ENCODE measurements around the gene NDUFA12.

The NDUFA12 gene

DNA sequence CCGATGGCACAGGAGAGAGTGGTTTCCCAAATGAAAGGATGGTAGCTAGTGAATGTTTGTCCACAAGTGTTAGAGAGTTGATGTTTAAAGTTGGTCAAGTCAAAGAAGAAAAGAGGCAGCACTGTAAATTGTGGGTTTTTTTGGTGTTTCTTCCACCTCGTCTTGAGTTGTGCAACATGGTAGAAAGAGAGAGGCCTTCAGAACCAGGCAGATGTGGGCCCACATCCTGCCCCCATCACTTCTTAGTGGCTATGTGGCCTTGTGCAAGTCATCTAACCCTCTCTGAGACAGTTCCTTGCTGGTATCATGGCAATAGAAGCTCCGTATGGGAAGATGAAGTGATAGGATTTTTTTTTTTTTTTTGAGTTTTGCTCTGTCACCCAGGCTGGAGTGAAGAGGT lies 60.8 kb downstream of the NDUFA12 start:
- peaks cover 0 to 14% (median 7%) of the 10 kb centered on the region in 4 donors for H3K4me1 ChIP-seq
- H3K27me3 ChIP-seq, result no peaks in the 10 kb centered on the region
- no peak for DNase-seq
- H3K9me3 ChIP-seq, result no peaks in the 10 kb centered on the region
- no peak overlapping the region for H3K27ac ChIP-seq
- H3K4me3 ChIP-seq, result no peak overlapping the region
- intact Hi-C loops (cut with DNase I; ENCODE audit: low total_unique reads), result no loop called here
- TF ChIP-seq, protein P1, sequence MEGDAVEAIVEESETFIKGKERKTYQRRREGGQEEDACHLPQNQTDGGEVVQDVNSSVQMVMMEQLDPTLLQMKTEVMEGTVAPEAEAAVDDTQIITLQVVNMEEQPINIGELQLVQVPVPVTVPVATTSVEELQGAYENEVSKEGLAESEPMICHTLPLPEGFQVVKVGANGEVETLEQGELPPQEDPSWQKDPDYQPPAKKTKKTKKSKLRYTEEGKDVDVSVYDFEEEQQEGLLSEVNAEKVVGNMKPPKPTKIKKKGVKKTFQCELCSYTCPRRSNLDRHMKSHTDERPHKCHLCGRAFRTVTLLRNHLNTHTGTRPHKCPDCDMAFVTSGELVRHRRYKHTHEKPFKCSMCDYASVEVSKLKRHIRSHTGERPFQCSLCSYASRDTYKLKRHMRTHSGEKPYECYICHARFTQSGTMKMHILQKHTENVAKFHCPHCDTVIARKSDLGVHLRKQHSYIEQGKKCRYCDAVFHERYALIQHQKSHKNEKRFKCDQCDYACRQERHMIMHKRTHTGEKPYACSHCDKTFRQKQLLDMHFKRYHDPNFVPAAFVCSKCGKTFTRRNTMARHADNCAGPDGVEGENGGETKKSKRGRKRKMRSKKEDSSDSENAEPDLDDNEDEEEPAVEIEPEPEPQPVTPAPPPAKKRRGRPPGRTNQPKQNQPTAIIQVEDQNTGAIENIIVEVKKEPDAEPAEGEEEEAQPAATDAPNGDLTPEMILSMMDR (IDR thresholded peaks at IDR 0.05), result no peak
- H3K36me3 ChIP-seq, result no peaks in the 10 kb centered on the region

DNA sequence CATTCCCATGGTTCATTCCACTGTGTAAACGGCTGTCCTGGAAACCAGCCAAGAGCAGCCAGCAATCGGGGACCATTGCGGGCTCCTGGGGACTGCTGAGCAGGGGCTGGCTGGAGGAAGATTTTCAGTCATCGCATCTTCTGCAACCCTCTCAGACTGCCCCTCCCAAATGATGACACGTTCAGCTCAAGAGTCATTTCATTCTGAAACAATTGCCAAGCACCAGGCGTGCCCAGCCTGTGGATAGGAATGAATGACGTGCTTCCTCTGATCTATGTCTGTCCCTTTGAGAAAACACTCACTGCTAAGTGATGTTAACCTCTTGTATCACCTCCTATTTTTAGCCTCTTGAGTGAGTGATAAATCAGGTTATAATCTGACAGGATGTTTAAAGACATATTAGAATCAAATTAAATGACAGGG lies 62.0 kb downstream of the NDUFA12 start:
- H3K4me1 ChIP-seq, result peaks cover 0 to 14% (median 7%) of the 10 kb centered on the region in 4 donors
- intact Hi-C loops (cut with DNase I; ENCODE audit: low total_unique reads), result no loop called here
- H3K27me3 ChIP-seq, result no peaks in the 10 kb centered on the region
- H3K4me3 ChIP-seq, result no peak overlapping the region
- H3K36me3 ChIP-seq, result no peaks in the 10 kb centered on the region
- H3K9me3 ChIP-seq, result no peaks in the 10 kb centered on the region
- no peak overlapping the region for H3K27ac ChIP-seq
- TF ChIP-seq, protein P1 (IDR thresholded peaks at IDR 0.05), result no peak
- DNase-seq, result peak; percentile 62 to 67

DNA sequence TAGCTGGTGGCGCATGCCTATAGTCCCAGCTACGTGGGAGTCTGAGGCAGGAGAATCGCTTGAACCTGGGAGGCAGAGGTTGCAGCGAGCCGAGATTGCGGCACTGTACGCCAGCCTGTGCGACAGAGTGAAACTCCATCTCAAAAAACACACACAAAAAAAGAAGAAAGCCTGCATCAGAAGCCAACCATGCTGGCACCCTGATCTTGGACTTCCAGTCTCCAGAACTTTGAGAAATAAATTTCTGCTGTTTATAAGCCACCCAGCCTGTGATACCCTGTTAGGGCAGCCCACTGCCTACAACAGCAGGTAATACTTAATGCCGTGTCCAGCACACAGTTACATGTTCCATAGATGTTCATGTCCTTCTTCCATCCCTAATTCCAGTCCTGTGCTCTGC lies 62.7 kb downstream of the NDUFA12 start:
- Histone ChIP-seq H3K9me3 (no peaks in the 10 kb centered on the region), H3K27ac (no peak overlapping the region), H3K36me3 (no peaks in the 10 kb centered on the region), H3K4me1 (peaks cover 0 to 14% (median 7%) of the 10 kb centered on the region in 4 donors), H3K27me3 (no peaks in the 10 kb centered on the region), H3K4me3 (no peak overlapping the region)
- no peak for DNase-seq
- intact Hi-C loops (cut with DNase I; ENCODE audit: low total_unique reads), result no loop called here
- TF ChIP-seq, protein P1 (IDR thresholded peaks at IDR 0.05), result no peak

DNA sequence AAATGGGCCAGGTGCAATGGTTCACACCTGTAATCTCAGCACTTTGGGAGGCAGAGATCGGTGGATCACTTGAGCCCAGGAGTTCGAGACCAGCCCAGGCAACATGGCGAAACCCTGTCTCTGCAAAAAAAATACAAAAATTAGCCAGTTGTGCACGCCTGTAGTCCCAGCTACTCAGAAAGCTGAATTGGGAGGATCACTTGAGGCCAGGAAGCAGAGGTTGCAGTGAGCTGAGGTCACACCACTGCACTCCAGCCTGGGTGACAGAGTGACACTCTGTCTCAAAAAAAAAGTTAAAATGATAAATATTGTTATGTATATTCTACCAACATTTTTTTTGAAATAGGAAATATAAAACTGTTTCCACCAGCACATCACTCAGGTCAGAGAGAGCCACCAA lies 64.9 kb downstream of the NDUFA12 start:
- TF ChIP-seq, protein P1 (IDR thresholded peaks at IDR 0.05), result no peak
- no peaks in the 10 kb centered on the region for H3K36me3 ChIP-seq
- H3K4me3 ChIP-seq, result no peak overlapping the region
- intact Hi-C loops (cut with DNase I; ENCODE audit: low total_unique reads), result no loop called here
- H3K27me3 ChIP-seq, result no peaks in the 10 kb centered on the region
- no peaks in the 10 kb centered on the region for H3K9me3 ChIP-seq
- no peak for DNase-seq
- H3K4me1 ChIP-seq, result peaks cover 0 to 14% (median 7%) of the 10 kb centered on the region in 4 donors
- no peak overlapping the region for H3K27ac ChIP-seq

DNA sequence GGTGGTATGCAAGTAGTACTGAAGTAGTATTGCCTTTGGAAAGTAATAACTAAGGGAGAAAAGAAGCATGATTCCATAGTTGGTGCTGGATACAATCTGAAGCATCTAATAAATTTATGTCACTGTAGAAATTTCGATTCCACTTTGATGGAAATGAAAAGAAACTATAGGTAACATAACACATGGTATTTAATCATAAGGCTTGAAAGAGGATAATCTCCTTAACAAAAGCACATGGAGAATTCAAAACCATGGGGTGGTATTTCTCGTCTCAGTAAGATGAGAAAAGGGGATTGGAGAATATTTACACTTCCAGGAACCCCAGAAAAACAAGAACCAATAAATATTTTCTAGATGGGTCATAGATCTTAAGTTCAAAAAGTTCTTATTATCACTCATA lies 72.7 kb downstream of the NDUFA12 start:
- TF ChIP-seq, protein P1 (IDR thresholded peaks at IDR 0.05), result no peak
- H3K27me3 ChIP-seq, result no peaks in the 10 kb centered on the region
- no peak overlapping the region for H3K27ac ChIP-seq
- intact Hi-C loops (cut with DNase I; ENCODE audit: low total_unique reads), result no loop called here
- DNase-seq, result no peak
- no peak overlapping the region for H3K4me3 ChIP-seq
- H3K9me3 ChIP-seq, result no peaks in the 10 kb centered on the region
- no peaks in the 10 kb centered on the region for H3K4me1 ChIP-seq
- no peaks in the 10 kb centered on the region for H3K36me3 ChIP-seq

DNA sequence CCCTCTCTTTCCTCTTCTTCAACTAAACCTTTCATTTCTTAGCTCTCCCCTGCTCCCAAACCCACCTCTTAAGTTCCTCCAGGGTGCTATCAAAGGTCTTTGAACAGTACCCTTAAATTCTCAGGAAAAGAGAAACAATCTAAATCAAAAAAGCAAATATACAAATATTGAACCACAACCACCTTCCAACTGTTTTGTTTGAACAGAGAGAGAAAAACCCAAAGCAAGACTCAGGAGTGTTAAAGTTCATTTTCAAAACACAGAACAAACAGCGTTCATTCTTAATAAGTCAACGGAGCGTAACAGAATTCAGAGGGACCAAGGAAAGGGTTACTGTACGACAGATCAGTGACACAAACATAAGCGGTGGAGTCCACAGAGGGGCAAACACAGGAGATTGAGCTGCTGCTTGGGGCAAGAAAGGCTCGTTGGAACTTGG lies 73.3 kb downstream of the NDUFA12 start:
- TF ChIP-seq, protein P1 (IDR thresholded peaks at IDR 0.05), result no peak
- H3K36me3 ChIP-seq, result no peaks in the 10 kb centered on the region
- no peaks in the 10 kb centered on the region for H3K4me1 ChIP-seq
- no peak overlapping the region for H3K27ac ChIP-seq
- intact Hi-C loops (cut with DNase I; ENCODE audit: low total_unique reads), result no loop called here
- H3K4me3 ChIP-seq, result no peak overlapping the region
- no peak for DNase-seq
- no peaks in the 10 kb centered on the region for H3K27me3 ChIP-seq
- no peaks in the 10 kb centered on the region for H3K9me3 ChIP-seq
